NK-92 (cell line): Measurements from ENCODE around the gene CYTH3.
"Not testable (repeated sequence)": the region's sequence is repeated elsewhere in the genome, so short reads cannot be mapped to it uniquely, and the experiment has no call there.

ENCODE experiments used
- DNase-seq: peaks from one replicate; lab custom pipeline; 2025; ENCODE audit not compliant: unreplicated experiment; lab: John Stamatoyannopoulos, UW

CYTH3 gene

GRCh38 chr7:6272481-6273323, at the start of gene CYTH3:
TSS of gene CYTH3 (minus strand) at chr7:6272624. CDS start at chr7:6272507, 117 bp downstream.
- DNase-seq, result no peak

GRCh38 chr7:6320791-6321190, 48.4 kb upstream of the CYTH3 start:
- no peak for DNase-seq

GRCh38 chr7:6317797-6318438, 45.5 kb upstream of the CYTH3 start:
- no peak for DNase-seq

- no peak for DNase-seq
Measured at GRCh38 chr7:6316226-6316625, 43.8 kb upstream of the CYTH3 start.

- no peak for DNase-seq
Measured at GRCh38 chr7:6315746-6316145, 43.3 kb upstream of the CYTH3 start.

GRCh38 chr7:6310271-6310993, 38.0 kb upstream of the CYTH3 start:
- DNase-seq, result no peak

GRCh38 chr7:6307762-6308161, 35.3 kb upstream of the CYTH3 start:
- no peak for DNase-seq

GRCh38 chr7:6306471-6306870, 34.0 kb upstream of the CYTH3 start:
- DNase-seq, result no peak

- no peak for DNase-seq
Measured at GRCh38 chr7:6305330-6305729, 32.9 kb upstream of the CYTH3 start.

GRCh38 chr7:6301446-6301845, 29.0 kb upstream of the CYTH3 start:
- DNase-seq, result not testable (repeated sequence)

- DNase-seq, result no peak
Measured at GRCh38 chr7:6299774-6300173, 27.4 kb upstream of the CYTH3 start.

- no peak for DNase-seq
Measured at GRCh38 chr7:6294839-6295238, 22.4 kb upstream of the CYTH3 start.

- no peak for DNase-seq
Measured at GRCh38 chr7:6293202-6293601, 20.8 kb upstream of the CYTH3 start.

- DNase-seq, result not testable (repeated sequence)
Measured at GRCh38 chr7:6291941-6292340, 19.5 kb upstream of the CYTH3 start.

- DNase-seq, result no peak
Measured at GRCh38 chr7:6291531-6291930, 19.1 kb upstream of the CYTH3 start.

GRCh38 chr7:6290319-6290741, 17.9 kb upstream of the CYTH3 start:
- DNase-seq, result no peak

- no peak for DNase-seq
Measured at GRCh38 chr7:6288270-6288860, 15.9 kb upstream of the CYTH3 start.

- DNase-seq, result no peak
Measured at GRCh38 chr7:6286486-6286885, 14.1 kb upstream of the CYTH3 start.

GRCh38 chr7:6284461-6285360, 12.3 kb upstream of the CYTH3 start:
- DNase-seq, result no peak

- no peak for DNase-seq
Measured at GRCh38 chr7:6284055-6284400, 11.6 kb upstream of the CYTH3 start.
